Measurements from ENCODE around the gene KCTD14. TPM values are rescaled to one million over a fixed set of nuclear protein-coding genes. Genes with fewer than 3 reads are reported as not detected.

KCTD14 gene
- total RNA-seq, 2 experiments from 2014 or later = not detected

GRCh38 chr11:78039919-78040671, 17.0 kb upstream of the KCTD14 start:
- ChIA-PET POLR2A (interaction anchor here (0.6 to 1.0 kb wide), 4 partner anchors 9 to 331 kb away, joined by 3 to 7 read pairs (median 4); no protein-coding TSS in a partner anchor), CTCF (ENCODE audit: unreplicated experiment) (no interaction called here)

GRCh38 chr11:78039391-78039918, 16.4 kb upstream of the KCTD14 start:
- TF ChIP-seq EZH2phosphoT487 (IDR thresholded peaks at IDR 0.05; ENCODE audit: borderline replicate concordance, low read depth, low read length) (no peak), CTCF (conservative IDR thresholded peaks at IDR 0.05; ENCODE audit: low read length) (no peak)
- Histone ChIP-seq H3K79me2 (ENCODE audit: insufficient read depth, low read depth, low read length) (no peaks in the 10 kb centered on the region), H3K36me3 (ENCODE audit: insufficient read depth, low read length) (no peaks in the 10 kb centered on the region), H2AFZ (ENCODE audit: low read length) (peak overlapping the region; percentile 97), H3K4me1 (ENCODE audit: insufficient read depth, low read length, poor library complexity, severe bottlenecking) (no peaks in the 10 kb centered on the region), H3K4me2 (ENCODE audit: low read length) (peak overlapping the region; percentile 32; the same call in 1 of the 2 replicates), H3K9me3 (ENCODE audit: low read length) (no peaks in the 10 kb centered on the region), H3K27ac (ENCODE audit: low read depth, low read length, poor library complexity, severe bottlenecking) (no peak overlapping the region), H4K20me1 (ENCODE audit: insufficient read depth, low read length) (no peaks in the 10 kb centered on the region), H3K9me2 (ENCODE audit: insufficient read depth, low read length) (no peaks in the 10 kb centered on the region), H3K4me3 (ENCODE audit: low read depth, low read length, poor library complexity, severe bottlenecking) (no peak overlapping the region)
- BruUV-seq (replicated peaks) = no TSS peak
- DNase-seq (ENCODE audit: low spot score) = no peak
- intact Hi-C loops (cut with micrococcal nuclease; ENCODE audit: unreplicated experiment) = no loop called here
- ChIA-PET CTCF (ENCODE audit: unreplicated experiment) (no interaction called here), POLR2A (interaction anchor here (0.6 to 1.0 kb wide), 5 partner anchors 8 to 331 kb away, joined by 3 to 7 read pairs (median 4); no protein-coding TSS in a partner anchor)

More at GRCh38 chr11:78039919-78040671, 17.0 kb upstream of the KCTD14 start:
- TF ChIP-seq CTCF (conservative IDR thresholded peaks at IDR 0.05; ENCODE audit: low read length) (no peak), EZH2phosphoT487 (IDR thresholded peaks at IDR 0.05; ENCODE audit: borderline replicate concordance, low read depth, low read length) (no peak)
- Histone ChIP-seq H3K27ac (ENCODE audit: low read depth, low read length, poor library complexity, severe bottlenecking) (no peak overlapping the region), H2AFZ (ENCODE audit: low read length) (peak overlapping the region; percentile 97), H3K79me2 (ENCODE audit: insufficient read depth, low read depth, low read length) (no peaks in the 10 kb centered on the region), H3K9me3 (ENCODE audit: low read length) (no peaks in the 10 kb centered on the region), H4K20me1 (ENCODE audit: insufficient read depth, low read length) (no peaks in the 10 kb centered on the region), H3K4me2 (ENCODE audit: low read length) (peak overlapping the region; percentile 32; the same call in 1 of the 2 replicates), H3K4me3 (ENCODE audit: low read depth, low read length, poor library complexity, severe bottlenecking) (no peak overlapping the region), H3K9me2 (ENCODE audit: insufficient read depth, low read length) (no peaks in the 10 kb centered on the region), H3K36me3 (ENCODE audit: insufficient read depth, low read length) (no peaks in the 10 kb centered on the region), H3K4me1 (ENCODE audit: insufficient read depth, low read length, poor library complexity, severe bottlenecking) (no peaks in the 10 kb centered on the region)
- no peak for DNase-seq (ENCODE audit: low spot score)
- BruUV-seq (replicated peaks) = no TSS peak
- intact Hi-C loops (cut with micrococcal nuclease; ENCODE audit: unreplicated experiment) = no loop called here

Data from OCI-LY7 (cell line).